ENCODE data around the gene SLC4A8. TPM values are rescaled to one million over a fixed set of nuclear protein-coding genes. Genes with fewer than 3 reads are reported as not detected.

Gene SLC4A8
- total and polyA plus RNA-seq, 7 donors = under 0.01 to 3.0 (median 0.71) TPM

- intact Hi-C loops (cut with DNase I) = no loop called here
- DNase-seq = no peak
- no peaks in the 10 kb centered on the region for H3K36me3 ChIP-seq
- H3K27ac ChIP-seq = no peak overlapping the region
- no peaks in the 10 kb centered on the region for H3K27me3 ChIP-seq
- 92 to 94% methylated on average over 1 of the region's 1 CpG for WGBS, 2 donors
- H3K4me3 ChIP-seq = no peak overlapping the region
- no peaks in the 10 kb centered on the region for H3K4me1 ChIP-seq
- H3K9me3 ChIP-seq = no peaks in the 10 kb centered on the region
- TF ChIP-seq EP300 (IDR thresholded peaks at IDR 0.05) (no peak), POLR2AphosphoS5 (IDR thresholded peaks at IDR 0.05) (no peak)
Observed at GRCh38 chr12:51475543-51475942, 50.9 kb downstream of the SLC4A8 start.

GRCh38 chr12:51480978-51481377, 56.3 kb downstream of the SLC4A8 start:
- TF ChIP-seq POLR2A (IDR thresholded peaks at IDR 0.05) (no peak), EP300 (IDR thresholded peaks at IDR 0.05) (no peak), CTCF (IDR thresholded peaks at IDR 0.05) (no peak), POLR2AphosphoS5 (IDR thresholded peaks at IDR 0.05) (no peak)
- Histone ChIP-seq H3K27ac (no peak overlapping the region), H3K9me3 (no peaks in the 10 kb centered on the region), H3K4me3 (no peak overlapping the region), H3K27me3 (no peaks in the 10 kb centered on the region), H3K36me3 (no peaks in the 10 kb centered on the region), H3K4me1 (no peaks in the 10 kb centered on the region)
- intact Hi-C loops (cut with DNase I) = no loop called here
- WGBS, 2 donors = 66 to 83% methylated on average over 3 of the region's 3 CpGs
- DNase-seq = no peak

GRCh38 chr12:51482929-51483697, 58.5 kb downstream of the SLC4A8 start:
- TF ChIP-seq EP300 (IDR thresholded peaks at IDR 0.05) = no peak
- no peak for TF ChIP-seq CTCF (IDR thresholded peaks at IDR 0.05)
- no peak for TF ChIP-seq POLR2A (IDR thresholded peaks at IDR 0.05)
- no peak for TF ChIP-seq POLR2AphosphoS5 (IDR thresholded peaks at IDR 0.05)
- Histone ChIP-seq H3K4me1 (no peaks in the 10 kb centered on the region), H3K36me3 (no peaks in the 10 kb centered on the region), H3K4me3 (no peak overlapping the region), H3K27me3 (no peaks in the 10 kb centered on the region), H3K27ac (no peak overlapping the region), H3K9me3 (no peaks in the 10 kb centered on the region)
- no peak for DNase-seq
- WGBS, 2 donors = 52 to 80% methylated on average over 3 of the region's 3 CpGs
- intact Hi-C loops (cut with DNase I) = no loop called here

GRCh38 chr12:51484119-51484518, 59.5 kb downstream of the SLC4A8 start:
- 79 to 91% methylated on average over 3 of the region's 3 CpGs for WGBS, 2 donors
- no peaks in the 10 kb centered on the region for H3K4me1 ChIP-seq
- no peak for DNase-seq
- H3K9me3 ChIP-seq = no peaks in the 10 kb centered on the region
- H3K4me3 ChIP-seq = no peak overlapping the region
- no peaks in the 10 kb centered on the region for H3K27me3 ChIP-seq
- TF ChIP-seq EP300 (IDR thresholded peaks at IDR 0.05) = no peak
- TF ChIP-seq POLR2A (IDR thresholded peaks at IDR 0.05) = no peak
- TF ChIP-seq CTCF (IDR thresholded peaks at IDR 0.05) = no peak
- no peak for TF ChIP-seq POLR2AphosphoS5 (IDR thresholded peaks at IDR 0.05)
- intact Hi-C loops (cut with DNase I) = no loop called here
- no peak overlapping the region for H3K27ac ChIP-seq
- H3K36me3 ChIP-seq = no peaks in the 10 kb centered on the region

GRCh38 chr12:51488281-51488680, 63.6 kb downstream of the SLC4A8 start:
- Histone ChIP-seq H3K36me3 (no peaks in the 10 kb centered on the region), H3K9me3 (no peaks in the 10 kb centered on the region), H3K27ac (no peak overlapping the region), H3K4me3 (no peak overlapping the region), H3K4me1 (no peaks in the 10 kb centered on the region), H3K27me3 (no peaks in the 10 kb centered on the region)
- no peak for DNase-seq
- intact Hi-C loops (cut with DNase I) = no loop called here
- TF ChIP-seq POLR2A (IDR thresholded peaks at IDR 0.05) (no peak), EP300 (IDR thresholded peaks at IDR 0.05) (no peak), CTCF (IDR thresholded peaks at IDR 0.05) (no peak), POLR2AphosphoS5 (IDR thresholded peaks at IDR 0.05) (no peak)
